NCI-H2029 (cell line): ENCODE data around the gene EMP1.

Experiments used
- DNase-seq: peaks from one replicate; lab custom pipeline; 2025; lab: John Stamatoyannopoulos, UW

EMP1 gene

DNA sequence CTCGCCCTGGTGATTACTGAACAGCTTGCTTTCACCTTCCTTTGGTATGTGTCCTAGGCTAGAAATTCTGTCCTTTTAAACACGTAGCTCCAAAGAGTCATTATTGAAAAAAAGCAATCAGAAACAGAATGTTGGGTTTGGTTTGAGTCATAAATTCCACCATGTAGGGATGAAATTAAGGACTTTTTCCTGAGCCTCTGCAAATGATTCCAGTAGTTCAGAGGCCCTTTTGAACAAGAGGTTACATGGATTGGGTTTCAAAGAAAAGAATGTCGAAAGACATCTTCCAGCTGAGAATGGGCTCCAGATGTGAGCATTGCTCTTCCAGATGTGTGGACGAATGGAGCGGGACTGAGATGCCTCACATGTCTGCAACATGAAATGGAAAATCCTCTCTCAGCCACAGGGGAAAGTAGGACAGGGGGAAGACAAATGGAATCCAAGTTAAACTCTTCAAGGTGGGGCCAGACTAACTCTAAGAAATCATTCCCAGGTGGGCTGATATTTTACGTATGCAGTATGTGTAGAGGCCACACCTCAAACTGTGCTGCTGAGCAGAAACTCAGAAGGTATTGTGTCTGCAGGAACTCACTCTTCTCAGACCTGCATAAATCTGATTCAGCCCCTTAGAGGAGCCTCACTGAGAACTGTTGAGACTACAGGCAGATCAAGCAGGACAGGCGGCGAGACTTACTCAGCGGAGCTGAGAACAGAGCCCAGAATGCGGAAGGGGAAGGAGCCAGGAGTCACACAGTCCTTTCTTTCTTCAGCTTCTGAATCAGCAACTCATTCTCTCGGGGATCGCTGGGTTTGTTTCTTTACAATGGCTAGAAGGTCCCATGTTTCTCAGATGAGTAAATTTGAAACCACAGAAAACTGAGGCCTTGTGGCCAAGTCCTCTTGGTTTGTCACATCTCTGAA lies 23.3 kb upstream of the EMP1 start:
- DNase-seq: no peak

DNA sequence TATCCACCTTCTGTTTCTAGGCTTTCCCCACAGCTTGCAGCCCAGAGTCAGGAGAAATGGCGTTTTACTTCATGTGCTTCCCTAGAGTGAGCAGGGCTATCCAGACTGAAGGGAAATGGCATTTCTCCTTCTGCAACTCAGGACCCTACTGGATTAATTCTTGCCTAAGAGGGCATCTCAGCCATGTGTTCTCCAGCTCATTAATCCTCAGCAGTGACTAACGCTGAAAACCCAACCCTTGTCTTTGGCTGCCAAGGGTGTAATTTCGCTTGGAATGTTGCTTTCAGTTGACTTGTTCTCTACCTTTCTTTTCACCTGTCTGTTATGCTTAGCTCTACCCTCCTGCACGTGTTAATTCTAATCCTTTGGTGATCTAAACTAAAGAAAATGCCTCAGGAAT lies 21.0 kb upstream of the EMP1 start:
- DNase-seq: no peak

- no peak for DNase-seq
Observed at GRCh38 chr12:13176256-13176655, 20.3 kb upstream of the EMP1 start.

- DNase-seq: no peak
Observed at GRCh38 chr12:13177373-13177772, 19.2 kb upstream of the EMP1 start.

DNA sequence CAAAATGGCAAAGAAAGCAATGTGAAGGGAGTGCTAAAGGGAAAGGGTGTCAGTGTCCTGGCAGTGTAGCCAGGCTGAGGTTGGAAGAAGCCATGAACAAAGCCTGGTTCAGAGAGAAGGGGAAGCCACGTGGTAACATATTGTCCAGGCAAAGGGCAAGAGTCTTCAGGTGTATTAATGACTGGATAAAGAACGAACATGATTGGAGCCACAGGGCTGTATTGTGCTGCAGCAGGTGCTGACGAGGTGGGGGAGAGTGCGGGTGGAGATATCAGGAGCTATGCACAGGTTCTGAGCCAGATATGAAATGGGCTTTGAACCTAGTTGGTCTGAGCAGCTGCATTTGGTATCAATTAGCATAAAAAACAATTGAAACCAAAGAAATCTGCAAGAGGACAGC lies 18.6 kb upstream of the EMP1 start:
- DNase-seq: no peak

GRCh38 chr12:13178568-13179210 lies 17.8 kb upstream of the EMP1 start:
- no peak for DNase-seq

DNA sequence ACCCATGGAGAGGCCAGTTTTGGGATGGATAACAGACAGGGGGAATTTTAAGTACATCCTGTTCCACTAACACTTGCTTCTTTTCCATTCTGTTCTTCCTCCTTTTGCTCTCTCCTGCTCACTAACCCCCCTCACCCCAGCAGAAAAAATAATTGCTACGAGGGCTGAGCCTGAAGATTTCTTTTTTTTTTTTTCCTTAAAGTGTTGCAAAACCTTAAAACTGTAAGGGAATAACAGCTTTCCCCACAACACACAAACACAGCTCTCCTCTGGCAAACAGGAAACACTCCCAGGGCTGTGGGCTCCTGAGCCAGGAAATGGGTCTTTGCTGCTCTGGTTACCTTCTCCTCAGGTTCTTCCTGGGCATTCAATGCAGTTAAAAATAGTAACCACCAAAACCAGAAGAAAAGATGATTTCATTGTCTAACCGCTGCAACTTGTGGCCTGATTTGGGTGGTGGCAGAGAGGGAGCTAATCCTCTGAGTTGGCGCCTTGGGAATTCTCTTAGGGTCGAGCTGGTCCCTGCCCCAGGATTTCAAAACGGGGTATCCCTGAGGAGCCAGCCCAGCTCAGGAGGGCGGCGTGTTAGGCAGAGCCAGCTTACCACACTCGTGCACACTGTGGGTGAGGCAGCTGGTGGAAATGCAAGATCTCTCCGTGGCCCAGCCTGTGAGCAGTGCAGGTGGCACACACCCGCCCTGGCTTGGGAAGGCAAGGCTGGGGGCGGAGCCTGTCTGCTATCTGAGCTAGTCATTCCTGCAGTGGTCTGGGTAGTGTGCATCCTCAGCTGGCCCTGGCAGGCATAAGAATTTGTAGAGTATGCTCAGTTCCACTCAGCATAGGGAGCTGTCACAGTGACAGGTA lies 17.1 kb upstream of the EMP1 start:
- DNase-seq: no peak

DNA sequence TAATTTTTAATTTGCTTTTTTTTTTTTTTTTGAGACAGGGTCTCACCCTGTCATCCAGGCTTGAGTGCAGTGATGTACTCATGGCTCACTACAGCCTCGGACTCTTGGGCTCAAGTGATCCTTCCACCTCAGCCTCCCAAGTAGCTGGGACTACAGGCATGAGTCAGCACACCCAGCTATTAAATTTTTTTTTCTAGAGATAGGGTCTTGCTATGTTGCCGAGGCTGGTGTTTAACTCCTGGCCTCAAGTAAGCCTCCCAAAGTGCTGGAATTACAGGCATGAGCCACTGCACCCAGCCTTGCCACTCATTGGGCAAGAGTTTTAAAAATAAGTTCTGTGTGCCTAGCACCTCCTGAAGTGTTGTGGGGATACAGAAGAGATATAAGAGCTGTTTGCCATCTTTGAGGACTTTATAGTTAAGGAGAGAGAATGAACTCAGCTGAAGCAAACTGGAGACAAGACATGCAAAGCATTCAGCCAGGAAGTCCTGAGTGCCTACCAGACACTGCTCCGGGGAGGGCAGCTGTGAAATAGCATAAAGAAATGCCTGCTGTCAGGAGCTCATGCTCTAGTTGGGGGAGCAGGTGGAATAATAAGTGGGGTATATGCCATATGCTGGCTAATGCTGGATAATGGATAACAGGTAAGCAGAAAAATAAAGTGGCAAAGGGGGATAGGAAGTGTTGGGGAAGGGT lies 15.0 kb upstream of the EMP1 start:
- no peak for DNase-seq

DNA sequence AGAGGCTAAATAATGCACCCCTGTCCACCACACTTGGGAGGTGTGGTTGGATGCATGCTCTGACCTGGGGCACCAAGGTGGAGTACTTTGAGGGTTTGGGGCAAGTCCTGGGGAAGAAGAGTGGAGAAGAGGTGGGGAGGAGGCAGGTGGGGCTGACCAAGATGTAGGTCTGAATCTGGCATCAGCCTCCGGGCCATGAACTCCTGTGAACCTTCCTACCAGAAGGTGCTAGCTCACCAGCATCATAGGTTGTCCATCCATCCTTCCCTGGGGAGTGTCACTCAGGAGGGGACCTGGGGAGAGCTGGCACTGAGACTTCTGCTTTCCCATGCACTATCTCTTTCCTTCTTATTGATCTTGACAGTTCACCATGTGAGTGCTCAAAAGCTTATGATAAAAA lies 13.6 kb upstream of the EMP1 start:
- DNase-seq: no peak

DNA sequence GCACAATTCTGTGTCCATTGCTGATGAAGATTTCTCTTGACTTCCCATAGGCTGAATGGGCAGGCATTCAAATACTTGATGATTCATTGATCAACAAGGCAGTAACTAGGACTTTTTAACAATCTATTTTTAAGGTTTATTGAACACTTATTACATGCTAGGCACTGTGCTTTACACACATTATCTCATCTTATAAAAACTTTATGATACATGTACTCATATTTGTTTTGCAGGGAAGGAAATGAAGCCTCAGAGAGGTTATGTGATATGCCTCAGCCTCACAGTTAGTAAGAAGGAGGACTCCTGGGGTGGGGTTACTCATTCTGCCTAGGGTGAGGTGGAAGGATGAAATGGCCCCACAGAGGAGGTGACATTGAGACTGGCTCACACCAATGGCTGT lies 12.9 kb upstream of the EMP1 start:
- DNase-seq: no peak

- no peak for DNase-seq
Observed at GRCh38 chr12:13186302-13186701, 10.2 kb upstream of the EMP1 start.

- no peak for DNase-seq
Observed at GRCh38 chr12:13187399-13187798, 9.1 kb upstream of the EMP1 start.

- no peak for DNase-seq
Observed at GRCh38 chr12:13189264-13189663, 7.3 kb upstream of the EMP1 start.

DNA sequence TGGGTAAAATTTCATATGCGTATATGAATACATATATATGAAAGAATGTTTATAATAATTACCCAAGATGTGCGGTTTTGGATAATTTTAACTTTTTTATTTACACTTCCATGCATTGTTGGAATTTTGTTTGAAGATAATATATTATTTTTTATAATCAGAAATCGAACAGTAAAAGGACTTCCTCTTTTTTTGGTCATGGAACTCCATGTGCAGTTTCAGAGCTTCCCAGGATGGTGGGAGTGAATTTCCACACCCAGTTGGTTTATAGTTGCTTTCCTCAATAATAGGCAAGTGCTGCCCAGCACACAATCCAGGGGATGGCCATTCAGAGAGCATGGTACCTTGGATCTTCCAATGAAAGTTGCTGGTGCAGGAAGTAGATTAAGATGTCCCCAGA lies 6.3 kb upstream of the EMP1 start:
- no peak for DNase-seq

DNA sequence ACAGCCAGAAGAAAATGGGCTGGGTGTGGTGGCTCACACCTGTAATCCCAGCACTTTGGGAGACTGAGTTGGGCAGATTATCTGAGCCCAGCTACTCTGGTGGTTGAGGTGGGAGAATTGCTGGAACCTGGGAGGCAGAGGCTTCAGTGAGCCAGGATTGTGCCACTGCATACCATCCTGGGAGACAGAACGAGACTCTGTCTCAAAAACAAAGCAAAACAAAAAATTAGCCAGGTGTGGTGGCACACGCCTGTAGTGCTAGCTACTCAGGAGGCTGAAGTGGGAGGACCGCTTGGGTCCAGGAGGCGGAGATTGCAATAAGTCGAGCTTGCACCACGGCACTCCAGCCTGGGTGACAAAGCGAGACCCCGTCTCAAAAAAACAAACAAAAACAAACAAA lies 3.8 kb upstream of the EMP1 start:
- DNase-seq: no peak

GRCh38 chr12:13193505-13194231 lies 2.9 kb upstream of the EMP1 start:
- DNase-seq: no peak

DNA sequence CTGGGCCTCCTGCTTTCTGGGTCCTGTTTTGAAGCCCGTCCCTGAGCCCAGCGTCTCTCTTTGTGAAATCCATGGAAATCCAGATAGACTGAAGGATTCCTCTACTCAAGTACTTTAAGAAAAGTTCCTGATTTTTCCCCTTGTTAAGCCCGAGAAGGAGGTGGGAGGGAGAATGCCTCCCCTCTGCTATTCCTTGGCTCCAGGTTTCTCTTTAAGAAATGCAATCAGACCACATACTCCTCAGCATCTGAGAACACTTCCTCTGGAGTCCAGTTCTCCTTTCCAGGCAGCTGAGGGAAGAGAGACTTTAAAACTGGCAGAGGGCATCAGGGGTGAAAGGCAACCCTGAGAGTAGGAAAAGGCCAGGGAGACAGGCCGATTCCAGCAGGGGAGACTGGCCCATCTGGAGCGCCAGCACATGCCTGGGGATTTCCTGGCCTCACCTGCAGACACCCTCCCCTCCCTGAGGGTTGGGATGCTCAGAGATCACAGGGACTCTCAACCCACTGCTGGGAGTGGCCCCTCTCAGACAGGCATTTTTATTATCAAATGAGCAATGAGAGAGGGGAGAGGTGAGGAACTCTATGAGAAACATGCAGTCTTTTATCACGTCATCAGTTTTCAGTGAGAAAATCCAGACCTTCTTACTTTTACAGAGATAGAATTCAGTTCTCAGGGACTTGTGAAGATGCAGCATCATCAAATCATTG lies 2.0 kb upstream of the EMP1 start:
- no peak for DNase-seq

GRCh38 chr12:13195250-13195649 lies 1.3 kb upstream of the EMP1 start:
- no peak for DNase-seq

DNA sequence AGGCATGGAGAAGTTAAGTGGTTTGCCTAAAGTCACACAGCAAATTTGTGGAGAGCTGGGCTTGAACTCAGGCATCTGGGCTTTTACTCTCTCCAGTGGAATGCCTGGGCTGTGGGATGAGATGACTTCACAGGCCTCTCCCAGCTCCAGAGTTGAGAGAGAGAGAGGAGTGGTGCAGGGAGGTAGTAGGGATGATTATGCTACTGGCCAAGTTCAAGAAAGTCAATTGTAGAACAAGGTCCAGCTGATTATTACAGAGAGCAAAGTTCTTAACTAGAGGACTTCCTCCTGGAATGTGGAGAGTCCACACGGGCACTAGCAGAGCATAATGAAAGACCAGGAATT lies 769 bp upstream of the EMP1 start:
- no peak for DNase-seq

- DNase-seq: no peak
Observed at GRCh38 chr12:13197032-13197431, 506 bp downstream of the EMP1 start.
